OCI-LY7 (cell line): ENCODE measurements around the gene TRPM3. TPM values are rescaled to one million over a fixed set of nuclear protein-coding genes. Genes with fewer than 3 reads are reported as not detected.

Experiments
- BruUV-seq: library from RNA; stranded (reverse); fragments of 400-500 nt; replicated peaks from 2 replicates; lab custom pipeline; 2021; lab: Mats Ljungman, UMichigan
- CTCF ChIA-PET: fragments of 300-600 bp; sonication (Branson Sonifier 250); formaldehyde crosslinking; loops from one replicate; lab custom pipeline; 2022; ENCODE audit warnings: antibody characterized with exemption; ENCODE audit not compliant: unreplicated experiment; lab: Charles Lee
- POLR2A ChIA-PET: fragments of 300-600 bp; sonication (Branson Sonifier 250); formaldehyde crosslinking; loops from one replicate; lab custom pipeline; 2022; ENCODE audit warnings: antibody characterized with exemption; lab: Charles Lee
- DNase-seq: peaks from one replicate; pipeline ENCODE4 v3.0.0-alpha.2; 2015; ENCODE audit warnings: low spot score
- H2AFZ ChIP-seq: fragments of 200-600 bp; sonication (generic), shearing (Covaris generic); 2 replicates; pipeline ENCODE4 v1.6.1; 2014; ENCODE audit warnings: mild to moderate bottlenecking, antibody characterized with exemption, low read length, moderate library complexity
- H3K27ac ChIP-seq: fragments of 200-600 bp; sonication (generic); 2 replicates; pipeline ENCODE4 v1.5.1; 2014; ENCODE audit warnings: mixed run types, low read depth, mild to moderate bottlenecking, moderate library complexity, low read length, inconsistent platforms; ENCODE audit not compliant: poor library complexity, severe bottlenecking
- H3K36me3 ChIP-seq: fragments of 200-600 bp; sonication (generic); 2 replicates; pipeline ENCODE4 v1.6.1; 2014; ENCODE audit warnings: mild to moderate bottlenecking, antibody characterized with exemption, low read length, moderate library complexity, mixed read lengths; ENCODE audit not compliant: insufficient read depth
- H3K4me1 ChIP-seq: fragments of 200-600 bp; sonication (generic); 2 replicates; pipeline ENCODE4 v1.5.1; 2014; ENCODE audit warnings: mild to moderate bottlenecking, low read length; ENCODE audit not compliant: insufficient read depth, poor library complexity, severe bottlenecking
- H3K4me2 ChIP-seq: fragments of 200-600 bp; sonication (generic); 2 replicates; pipeline ENCODE4 v1.6.1; 2014; ENCODE audit warnings: mild to moderate bottlenecking, low read length
- H3K4me3 ChIP-seq: fragments of 200-600 bp; sonication (generic); 2 replicates; pipeline ENCODE4 v1.5.1; 2014; ENCODE audit warnings: mild to moderate bottlenecking, low read depth, low read length; ENCODE audit not compliant: poor library complexity, severe bottlenecking
- H3K79me2 ChIP-seq: fragments of 200-600 bp; sonication (generic); 2 replicates; pipeline ENCODE4 v1.6.1; 2016; ENCODE audit warnings: low read depth, mild to moderate bottlenecking, low read length, moderate library complexity, mixed read lengths; ENCODE audit not compliant: insufficient read depth
- H3K9me2 ChIP-seq: fragments of 200-600 bp; sonication (generic); 2 replicates; pipeline ENCODE4 v1.6.1; 2016; ENCODE audit warnings: mild to moderate bottlenecking, low read length, mixed read lengths; ENCODE audit not compliant: insufficient read depth
- H3K9me3 ChIP-seq: fragments of 200-600 bp; sonication (generic); 2 replicates; pipeline ENCODE4 v1.6.1; 2014; ENCODE audit warnings: mild to moderate bottlenecking, mixed run types, low read length, mixed read lengths
- H4K20me1 ChIP-seq: fragments of 200-600 bp; sonication (generic); 2 replicates; pipeline ENCODE4 v1.6.1; 2014; ENCODE audit warnings: mild to moderate bottlenecking, antibody characterized with exemption, low read length, moderate library complexity, mixed read lengths; ENCODE audit not compliant: insufficient read depth
- EZH2phosphoT487 ChIP-seq: fragments of 200-600 bp; sonication (generic); IDR thresholded peaks from 2 replicates; pipeline ENCODE4 v1.6.1; 2018; ENCODE audit warnings: low read depth, borderline replicate concordance, mild to moderate bottlenecking, mixed run types, antibody characterized with exemption, low read length, moderate library complexity, mixed read lengths
- intact Hi-C: fragments of 100-400 bp; cut with micrococcal nuclease; formaldehyde crosslinking; loops from one replicate; pipeline ENCODE4 v1.10.0; 2022; ENCODE audit not compliant: unreplicated experiment
- total RNA-seq, 2 experiments: library from RNA; depleted of rRNA in 1 of 2; stranded (reverse); fragments of >200 nt in 1 of 2; shearing (Covaris generic) in 1 of 2; gene quantifications; 2 replicates each; pipeline ENCODE4 v1.2.3, GENCODE V29; 2014 to 2022
- TF ChIP-seq, protein P1 (sequence below): fragments of 200-600 bp; sonication (generic); conservative IDR thresholded peaks from 2 replicates; pipeline ENCODE4 v1.5.1; 2014; ENCODE audit warnings: mild to moderate bottlenecking, antibody characterized with exemption, low read length, moderate library complexity, mixed read lengths

The TRPM3 gene
- total RNA-seq, 2 experiments from 2014 or later: not detected

- no peak overlapping the region for H3K4me2 ChIP-seq
- H3K9me2 ChIP-seq: no peaks in the 10 kb centered on the region
- no peak overlapping the region for H3K27ac ChIP-seq
- no peak overlapping the region for H2AFZ ChIP-seq
- no peaks in the 10 kb centered on the region for H3K4me1 ChIP-seq
- H4K20me1 ChIP-seq: no peaks in the 10 kb centered on the region
- H3K79me2 ChIP-seq: no peaks in the 10 kb centered on the region
- TF ChIP-seq, protein P1, sequence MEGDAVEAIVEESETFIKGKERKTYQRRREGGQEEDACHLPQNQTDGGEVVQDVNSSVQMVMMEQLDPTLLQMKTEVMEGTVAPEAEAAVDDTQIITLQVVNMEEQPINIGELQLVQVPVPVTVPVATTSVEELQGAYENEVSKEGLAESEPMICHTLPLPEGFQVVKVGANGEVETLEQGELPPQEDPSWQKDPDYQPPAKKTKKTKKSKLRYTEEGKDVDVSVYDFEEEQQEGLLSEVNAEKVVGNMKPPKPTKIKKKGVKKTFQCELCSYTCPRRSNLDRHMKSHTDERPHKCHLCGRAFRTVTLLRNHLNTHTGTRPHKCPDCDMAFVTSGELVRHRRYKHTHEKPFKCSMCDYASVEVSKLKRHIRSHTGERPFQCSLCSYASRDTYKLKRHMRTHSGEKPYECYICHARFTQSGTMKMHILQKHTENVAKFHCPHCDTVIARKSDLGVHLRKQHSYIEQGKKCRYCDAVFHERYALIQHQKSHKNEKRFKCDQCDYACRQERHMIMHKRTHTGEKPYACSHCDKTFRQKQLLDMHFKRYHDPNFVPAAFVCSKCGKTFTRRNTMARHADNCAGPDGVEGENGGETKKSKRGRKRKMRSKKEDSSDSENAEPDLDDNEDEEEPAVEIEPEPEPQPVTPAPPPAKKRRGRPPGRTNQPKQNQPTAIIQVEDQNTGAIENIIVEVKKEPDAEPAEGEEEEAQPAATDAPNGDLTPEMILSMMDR: no peak
- no peak for TF ChIP-seq EZH2phosphoT487
- H3K36me3 ChIP-seq: no peaks in the 10 kb centered on the region
- no peaks in the 10 kb centered on the region for H3K9me3 ChIP-seq
- ChIA-PET CTCF (no interaction called here), POLR2A (interaction anchor here (0.5 kb wide), 1 partner anchor 18 kb away, joined by 5 read pairs; no protein-coding TSS in a partner anchor)
- H3K4me3 ChIP-seq: no peak overlapping the region
- no peak for DNase-seq
- BruUV-seq: no TSS peak
- intact Hi-C loops: no loop called here
These were observed 557.8 kb downstream of the TRPM3 start for GRCh38 chr9:70563431-70564204.

GRCh38 chr9:70563010-70563409 lies 558.4 kb downstream of the TRPM3 start:
- TF ChIP-seq, protein P1: no peak
- TF ChIP-seq EZH2phosphoT487: no peak
- Histone ChIP-seq H2AFZ (no peak overlapping the region), H3K9me3 (no peaks in the 10 kb centered on the region), H3K79me2 (no peaks in the 10 kb centered on the region), H3K36me3 (no peaks in the 10 kb centered on the region), H3K4me3 (no peak overlapping the region), H3K27ac (no peak overlapping the region), H3K9me2 (no peaks in the 10 kb centered on the region), H4K20me1 (no peaks in the 10 kb centered on the region), H3K4me1 (no peaks in the 10 kb centered on the region), H3K4me2 (no peak overlapping the region)
- intact Hi-C loops: no loop called here
- BruUV-seq: no TSS peak
- ChIA-PET POLR2A (interaction anchor here (0.5 kb wide), 2 partner anchors 17 to 199 kb away, joined by 3 to 5 read pairs; no protein-coding TSS in a partner anchor), CTCF (no interaction called here)
- no peak for DNase-seq
